B cell (primary cell): ENCODE measurements around the gene LSM10. TPM values are rescaled to one million over a fixed set of nuclear protein-coding genes. Genes with fewer than 3 reads are reported as not detected.

Experiments used
- ATAC-seq: fragments of 200-7000 bp; cut with Tn5 transposase; one replicate; pipeline ENCODE4 v1.10.0; 2021; ENCODE audit warnings: low read depth, mild to moderate bottlenecking, moderate number of reproducible peaks, moderate library complexity
- CTCF ChIA-PET: fragments of 350-600 bp; sonication (Branson Sonifier 250); formaldehyde crosslinking; loops from one replicate; lab custom pipeline; 2021; ENCODE audit warnings: antibody characterized with exemption, inconsistent platforms; lab: Charles Lee
- POLR2A ChIA-PET: fragments of 350-600 bp; sonication (Branson Sonifier 250); formaldehyde crosslinking; loops from one replicate; lab custom pipeline; 2021; ENCODE audit warnings: antibody characterized with exemption; lab: Charles Lee
- DNase-seq: peaks from one replicate; pipeline ENCODE4 v3.0.0; 2013
- H2AFZ ChIP-seq: 2 replicates; pipeline ENCODE4 v1.6.1; 2012; ENCODE audit warnings: mild to moderate bottlenecking, low read depth, low read length; ENCODE audit not compliant: insufficient read depth, poor library complexity, severe bottlenecking
- H3K27ac ChIP-seq, 2 donors: 1 replicate in 1 of 2; 2 replicates in 1 of 2; pipeline ENCODE4 v1.5.1; 2012 to 2013; ENCODE audit warnings: low read length in 2 of 2, mild to moderate bottlenecking in 2 of 2, moderate library complexity in 1 of 2
- H3K27me3 ChIP-seq, 4 experiments: fragments of 200-600 bp in 1 of 4; sonication (generic) in 1 of 4; replicated peaks in 1 of 4; 1 replicate in 2 of 4; 2 replicates in 2 of 4; pipeline versions ENCODE4 v1.6.1 to v1.7.0; 2013 to 2016; ENCODE audit warnings: low read length in 3 of 4, mild to moderate bottlenecking in 2 of 4, mixed read lengths in 1 of 4, moderate library complexity in 1 of 4; ENCODE audit not compliant: insufficient read depth in 4 of 4, control insufficient read depth in 3 of 4; ENCODE audit errors: control extremely low read depth in 1 of 4
- H3K36me3 ChIP-seq, 2 experiments: replicated peaks in 1 of 2; 1 replicate in 1 of 2; 2 replicates in 1 of 2; pipeline versions ENCODE4 v1.6.1 to v1.7.1; 2013; ENCODE audit warnings: low read length in 1 of 2; ENCODE audit not compliant: insufficient read depth in 2 of 2, control insufficient read depth in 1 of 2; ENCODE audit errors: control extremely low read depth in 1 of 2, extremely low read depth in 1 of 2
- H3K4me1 ChIP-seq, 2 donors: fragments of 200-600 bp in 1 of 2; sonication (generic) in 1 of 2; 1 replicate in 1 of 2; 2 replicates in 1 of 2; pipeline versions ENCODE4 v1.5.1 to v1.6.1; 2013 to 2017; ENCODE audit warnings: low read length in 2 of 2; ENCODE audit not compliant: control insufficient read depth in 2 of 2, insufficient read depth in 2 of 2
- H3K4me2 ChIP-seq: replicated peaks from 2 replicates; pipeline ENCODE3; 2012; ENCODE audit warnings: mild to moderate bottlenecking, low read depth, low read length; ENCODE audit not compliant: poor library complexity, severe bottlenecking
- H3K4me3 ChIP-seq, 5 experiments: fragments of 200-600 bp in 1 of 5; sonication (generic) in 1 of 5; 1 replicate in 3 of 5; 2 replicates in 2 of 5; pipeline versions ENCODE4 v1.5.1 to v1.7.0; 2011 to 2016; ENCODE audit warnings: low read length in 4 of 5, mild to moderate bottlenecking in 4 of 5, low read depth in 2 of 5, control low read depth in 1 of 5, moderate library complexity in 1 of 5; ENCODE audit not compliant: insufficient read depth in 1 of 5; ENCODE audit errors: control extremely low read depth in 1 of 5, extremely low read depth in 1 of 5
- H3K79me2 ChIP-seq: fragments of 200-600 bp; sonication (generic); one replicate; pipeline ENCODE4 v1.6.0; 2016; ENCODE audit warnings: low read length; ENCODE audit not compliant: control insufficient read depth, insufficient read depth
- H3K9ac ChIP-seq: fragments of 200-600 bp; sonication (generic); 2 replicates; pipeline ENCODE4 v1.6.1; 2017; ENCODE audit warnings: mild to moderate bottlenecking, low read length, moderate library complexity
- H3K9me3 ChIP-seq, 3 donors: one replicate each; pipeline versions ENCODE4 v1.6.1 to v1.7.1; 2013; ENCODE audit warnings: low read length in 2 of 3; ENCODE audit not compliant: control insufficient read depth in 2 of 3, insufficient read depth in 1 of 3; ENCODE audit errors: control extremely low read depth in 1 of 3
- H4K20me1 ChIP-seq: 2 replicates; pipeline ENCODE4 v1.6.0; 2012; ENCODE audit warnings: mild to moderate bottlenecking, low read length; ENCODE audit not compliant: insufficient read depth, control insufficient read depth, poor library complexity, severe bottlenecking
- H3K27ac Mint-ChIP-seq: one replicate; pipeline ENCODE4 v1.8.0; 2021; ENCODE audit warnings: mixed read lengths
- H3K27me3 Mint-ChIP-seq: one replicate; pipeline ENCODE4 v1.8.0; 2021; ENCODE audit warnings: mixed read lengths
- H3K4me1 Mint-ChIP-seq: one replicate; pipeline ENCODE4 v1.8.0; 2021; ENCODE audit warnings: mixed read lengths
- H3K4me3 Mint-ChIP-seq: one replicate; pipeline ENCODE4 v1.8.0; 2021; ENCODE audit warnings: mixed read lengths
- H3K9me3 Mint-ChIP-seq: one replicate; pipeline ENCODE4 v1.8.0; 2022; ENCODE audit warnings: mixed read lengths; ENCODE audit not compliant: insufficient read depth
- EZH2 ChIP-seq: IDR thresholded peaks from 2 replicates; pipeline ENCODE4 v1.6.1; 2012; ENCODE audit warnings: borderline replicate concordance, low read depth, mild to moderate bottlenecking, moderate library complexity, low read length; ENCODE audit not compliant: insufficient read depth, poor library complexity, severe bottlenecking
- WGBS: methylation state at CpG from one replicate; pipeline ENCODE4 v1.1.5; 2013; ENCODE audit warnings: missing lambda C conversion rate; ENCODE audit not compliant: insufficient coverage; 5-methylcytosine and 5-hydroxymethylcytosine counted together
- intact Hi-C: fragments of 100-400 bp; cut with micrococcal nuclease; formaldehyde crosslinking; loops from one replicate; pipeline ENCODE4 v1.10.0; 2022
- polyA plus RNA-seq: library from polyadenylated mRNA; depleted of rRNA; stranded (reverse); fragments of >200 nt; gene quantifications from 2 replicates; pipeline ENCODE4 v1.2.3, GENCODE V29; 2012
- total RNA-seq, 2 donors: library from RNA; stranded (reverse); fragments of 120-200 nt in 1 of 2; gene quantifications; 1 replicate in 1 of 2; 2 replicates in 1 of 2; pipeline versions ENCODE4 v1.2.3 to v1.2.4, GENCODE V29; 2013 to 2022
- TF ChIP-seq, protein P1 (sequence below): fragments of 200-600 bp; IDR thresholded peaks from one replicate; pipeline ENCODE4 v1.8.0; 2022; ENCODE audit warnings: antibody characterized with exemption, mild to moderate bottlenecking

The LSM10 gene
- total and polyA plus RNA-seq, 2 donors (not counting 1 experiment from before 2014, with no cell fraction given): 73.5 to 136 TPM

- Histone ChIP-seq H2AFZ (no peak overlapping the region), H3K4me3 (no peak overlapping the region), H3K27ac (no peak overlapping the region), H3K9me3 (no peaks in the 10 kb centered on the region), H3K4me2 (no peak overlapping the region), H3K79me2 (peaks cover 15% of the 10 kb centered on the region), H3K9ac (no peak overlapping the region), H3K36me3 (peaks cover 12 to 84% of the 10 kb centered on the region in 2 experiments), H3K4me1 (peaks cover 13 to 25% of the 10 kb centered on the region in 2 donors), H3K27me3 (no peaks in the 10 kb centered on the region), H4K20me1 (no peaks in the 10 kb centered on the region)
- WGBS: 94% methylated on average over 13 of the region's 15 CpGs
- TF ChIP-seq EZH2: no peak
- TF ChIP-seq, protein P1, sequence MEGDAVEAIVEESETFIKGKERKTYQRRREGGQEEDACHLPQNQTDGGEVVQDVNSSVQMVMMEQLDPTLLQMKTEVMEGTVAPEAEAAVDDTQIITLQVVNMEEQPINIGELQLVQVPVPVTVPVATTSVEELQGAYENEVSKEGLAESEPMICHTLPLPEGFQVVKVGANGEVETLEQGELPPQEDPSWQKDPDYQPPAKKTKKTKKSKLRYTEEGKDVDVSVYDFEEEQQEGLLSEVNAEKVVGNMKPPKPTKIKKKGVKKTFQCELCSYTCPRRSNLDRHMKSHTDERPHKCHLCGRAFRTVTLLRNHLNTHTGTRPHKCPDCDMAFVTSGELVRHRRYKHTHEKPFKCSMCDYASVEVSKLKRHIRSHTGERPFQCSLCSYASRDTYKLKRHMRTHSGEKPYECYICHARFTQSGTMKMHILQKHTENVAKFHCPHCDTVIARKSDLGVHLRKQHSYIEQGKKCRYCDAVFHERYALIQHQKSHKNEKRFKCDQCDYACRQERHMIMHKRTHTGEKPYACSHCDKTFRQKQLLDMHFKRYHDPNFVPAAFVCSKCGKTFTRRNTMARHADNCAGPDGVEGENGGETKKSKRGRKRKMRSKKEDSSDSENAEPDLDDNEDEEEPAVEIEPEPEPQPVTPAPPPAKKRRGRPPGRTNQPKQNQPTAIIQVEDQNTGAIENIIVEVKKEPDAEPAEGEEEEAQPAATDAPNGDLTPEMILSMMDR: no peak
- Mint-ChIP-seq H3K4me1 (peaks cover 14% of the 10 kb centered on the region), H3K9me3 (no peaks in the 10 kb centered on the region), H3K4me3 (no peak overlapping the region), H3K27ac (no peak overlapping the region), H3K27me3 (no peaks in the 10 kb centered on the region)
- no peak for DNase-seq
- intact Hi-C loops: no loop called here
- no peak for ATAC-seq
- CTCF ChIA-PET: interaction anchor here (1.1 kb wide), 1 partner anchor 66 kb away, joined by 5 read pairs; no protein-coding TSS in a partner anchor
- POLR2A ChIA-PET: no interaction called here
Observed at GRCh38 chr1:36352910-36353878, 44.5 kb downstream of the LSM10 start.
